MM.1S (cell line): ENCODE data around the gene ZGPAT.

Experiments
- EZH2phosphoT487 ChIP-seq: fragments of 300-600 bp; sonication (generic); IDR thresholded peaks from 2 replicates; pipeline ENCODE4 v1.6.1; 2018; ENCODE audit warnings: antibody characterized with exemption, low read length
- TF ChIP-seq, protein P1 (sequence below): fragments of 300-600 bp; sonication (generic); IDR thresholded peaks from 2 replicates; pipeline ENCODE4 v1.5.1; 2016; ENCODE audit warnings: antibody characterized with exemption, low read length, mixed read lengths

DNA sequence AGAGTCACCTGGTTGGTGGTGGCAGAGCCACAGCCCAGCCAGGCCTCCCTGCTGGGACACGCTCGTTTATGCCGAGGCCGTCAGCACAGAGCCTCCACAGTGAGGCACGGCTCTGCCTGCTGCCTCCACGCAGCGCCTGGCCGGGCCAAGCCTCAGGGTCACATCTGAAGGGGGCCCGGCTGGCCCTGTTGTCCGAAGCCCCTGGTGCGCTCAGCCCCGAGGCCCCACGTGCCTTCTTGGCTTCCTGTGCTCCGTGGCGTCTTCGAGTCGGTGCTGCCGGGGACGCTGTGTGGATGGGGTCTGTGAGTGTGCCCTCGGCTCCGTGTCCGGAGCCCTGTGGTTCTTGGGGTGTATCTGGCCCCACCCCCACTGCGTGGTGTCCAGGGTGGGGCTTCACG, 21.7 kb upstream of the ZGPAT start:
- TF ChIP-seq, protein P1, sequence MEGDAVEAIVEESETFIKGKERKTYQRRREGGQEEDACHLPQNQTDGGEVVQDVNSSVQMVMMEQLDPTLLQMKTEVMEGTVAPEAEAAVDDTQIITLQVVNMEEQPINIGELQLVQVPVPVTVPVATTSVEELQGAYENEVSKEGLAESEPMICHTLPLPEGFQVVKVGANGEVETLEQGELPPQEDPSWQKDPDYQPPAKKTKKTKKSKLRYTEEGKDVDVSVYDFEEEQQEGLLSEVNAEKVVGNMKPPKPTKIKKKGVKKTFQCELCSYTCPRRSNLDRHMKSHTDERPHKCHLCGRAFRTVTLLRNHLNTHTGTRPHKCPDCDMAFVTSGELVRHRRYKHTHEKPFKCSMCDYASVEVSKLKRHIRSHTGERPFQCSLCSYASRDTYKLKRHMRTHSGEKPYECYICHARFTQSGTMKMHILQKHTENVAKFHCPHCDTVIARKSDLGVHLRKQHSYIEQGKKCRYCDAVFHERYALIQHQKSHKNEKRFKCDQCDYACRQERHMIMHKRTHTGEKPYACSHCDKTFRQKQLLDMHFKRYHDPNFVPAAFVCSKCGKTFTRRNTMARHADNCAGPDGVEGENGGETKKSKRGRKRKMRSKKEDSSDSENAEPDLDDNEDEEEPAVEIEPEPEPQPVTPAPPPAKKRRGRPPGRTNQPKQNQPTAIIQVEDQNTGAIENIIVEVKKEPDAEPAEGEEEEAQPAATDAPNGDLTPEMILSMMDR: no peak
- TF ChIP-seq EZH2phosphoT487: no peak
